Measurements from ENCODE around the gene JUNB.

The JUNB gene

GRCh38 chr19:12792853-12793289 is 1.6 kb downstream of the JUNB start:
- POLR2A ChIA-PET = interaction anchor here (0.8 to 4.4 kb wide), 11 partner anchors 10 to 96 kb away, joined by 3 to 158 read pairs (median 17); partner anchors contain the start of genes FBXW9, TNPO2 and TRIR
- no peak for DNase-seq (ENCODE audit: low read depth, low spot score)

GRCh38 chr19:12793290-12794195 is 2.3 kb downstream of the JUNB start:
- ChIA-PET CTCF (interaction anchor here (1.1 to 18.0 kb wide), 4 partner anchors 28 to 76 kb away, joined by 4 to 1565 read pairs (median 29); partner anchors contain the start of genes BEST2 and HOOK2), POLR2A (interaction anchor here (0.6 to 4.4 kb wide), 11 partner anchors 10 to 97 kb away, joined by 3 to 158 read pairs (median 17); partner anchors contain the start of genes FBXW9, TNPO2 and TRIR)
- H3K4me3 ChIP-seq (ENCODE audit: low read depth, low read length) = peak overlapping the region; percentile 99
- no peak for DNase-seq (ENCODE audit: low read depth, low spot score)
- no peak for TF ChIP-seq CTCF (IDR thresholded peaks at IDR 0.05; ENCODE audit: insufficient read depth, low read length, missing control alignments)

More at GRCh38 chr19:12792853-12793289, 1.6 kb downstream of the JUNB start:
- peak overlapping the region; percentile 99 for H3K4me3 ChIP-seq (ENCODE audit: low read depth, low read length)
- TF ChIP-seq CTCF (IDR thresholded peaks at IDR 0.05; ENCODE audit: insufficient read depth, low read length, missing control alignments) = no peak
- CTCF ChIA-PET = interaction anchor here (0.7 to 18.0 kb wide), 4 partner anchors 11 to 55 kb away, joined by 4 to 1565 read pairs (median 12); partner anchors contain the start of genes BEST2 and HOOK2

- no peak for DNase-seq (ENCODE audit: low read depth, low spot score)
- ChIA-PET POLR2A (interaction anchor here (0.6 to 4.4 kb wide), 7 partner anchors 9 to 72 kb away, joined by 3 to 96 read pairs (median 15); partner anchors contain the start of gene TNPO2), CTCF (interaction anchor here (1.1 to 18.0 kb wide), 6 partner anchors 29 to 235 kb away, joined by 3 to 1565 read pairs (median 32); partner anchors contain the start of genes BEST2, HOOK2 and TNPO2)
- no peak for TF ChIP-seq CTCF (IDR thresholded peaks at IDR 0.05; ENCODE audit: insufficient read depth, low read length, missing control alignments)
- H3K4me3 ChIP-seq (ENCODE audit: low read depth, low read length) = peak overlapping the region; percentile 99
Measured at GRCh38 chr19:12794196-12794941, 3.1 kb downstream of the JUNB start.

- H3K4me3 ChIP-seq (ENCODE audit: low read depth, low read length) = no peak overlapping the region
- no peak for DNase-seq (ENCODE audit: low read depth, low spot score)
- CTCF ChIA-PET = interaction anchor here (0.6 to 18.0 kb wide), 12 partner anchors 11 to 861 kb away, joined by 3 to 1565 read pairs (median 14); partner anchors contain the start of genes BEST2, GET3, HOOK2 and RNASEH2A
- no peak for TF ChIP-seq CTCF (IDR thresholded peaks at IDR 0.05; ENCODE audit: insufficient read depth, low read length, missing control alignments)
- POLR2A ChIA-PET = interaction anchor here (1.3 to 4.1 kb wide), 4 partner anchors 12 to 138 kb away, joined by 4 to 96 read pairs (median 13); no protein-coding TSS in a partner anchor
Measured at GRCh38 chr19:12794971-12795381, 3.7 kb downstream of the JUNB start.

GRCh38 chr19:12796146-12797071 is 5.1 kb downstream of the JUNB start:
- H3K4me3 ChIP-seq (ENCODE audit: low read depth, low read length) = no peak overlapping the region
- POLR2A ChIA-PET = interaction anchor here (1.3 to 2.7 kb wide), 3 partner anchors 18 to 136 kb away, joined by 4 to 15 read pairs (median 11); no protein-coding TSS in a partner anchor
- DNase-seq (ENCODE audit: low read depth, low spot score) = no peak
- CTCF ChIA-PET = interaction anchor here (0.6 to 18.0 kb wide), 36 partner anchors 8 to 237 kb away, joined by 3 to 1565 read pairs (median 5); partner anchors contain the start of genes BEST2, GET3, HOOK2 and RNASEH2A
- TF ChIP-seq CTCF (IDR thresholded peaks at IDR 0.05; ENCODE audit: insufficient read depth, low read length, missing control alignments) = peak; percentile 92

Measured in AG04449 (cell line).